HepG2 (cell line): ENCODE data around the gene EAF1. TPM values are rescaled to one million over a fixed set of nuclear protein-coding genes. Genes with fewer than 3 reads are reported as not detected.

Experiments used
- ATAC-seq: fragments of 200-7000 bp; cut with Tn5 transposase; 3 replicates; pipeline ENCODE4 v1.9.1; 2020; ENCODE audit warnings: mild to moderate bottlenecking, moderate library complexity
- BruUV-seq: library from RNA; stranded (reverse); fragments of 400-500 nt; replicated peaks from 2 replicates; lab custom pipeline; 2021; lab: Mats Ljungman, UMichigan
- CTCF ChIA-PET: fragments of 300-600 bp; formaldehyde crosslinking; extraction: SDS; loops from one replicate; lab custom pipeline; 2021; ENCODE audit warnings: low total read pairs, inconsistent platforms, low intra/inter-chr PET ratio; lab: Yijun Ruan, JAX
- POLR2A ChIA-PET: fragments of 350-600 bp; sonication (Branson Sonifier 250); formaldehyde crosslinking; loops from one replicate; lab custom pipeline; 2020; ENCODE audit warnings: antibody characterized with exemption, inconsistent platforms; lab: Yijun Ruan, JAX
- DNase-seq: peaks from one replicate; pipeline ENCODE4 v3.0.0-alpha.2; 2015; ENCODE audit warnings: low spot score
- FAIRE-seq: peaks from 3 replicates; lab custom pipeline; 2011; peaks lifted over from hg19 to GRCh38; lab: Jason Lieb, UNC
- H2AFZ ChIP-seq: one replicate; pipeline ENCODE4 v1.6.1; 2011; ENCODE audit warnings: low read length, inconsistent platforms
- H3K27ac ChIP-seq: fragments of 300-600 bp; 3 replicates; pipeline ENCODE4 v1.8.0; 2011; ENCODE audit warnings: mixed run types, mild to moderate bottlenecking, mixed read lengths, low read length, inconsistent platforms; ENCODE audit not compliant: insufficient read depth; ENCODE audit errors: extremely low read length
- H3K27me3 ChIP-seq, 2 experiments: fragments of 200-600 bp in 1 of 2; 2 replicates in 1 of 2; 3 replicates in 1 of 2; pipeline versions ENCODE4 v1.6.0 to v1.8.0; 2011; ENCODE audit warnings: low read length in 2 of 2, mild to moderate bottlenecking in 2 of 2, moderate library complexity in 2 of 2, inconsistent platforms in 1 of 2; ENCODE audit not compliant: insufficient read depth in 2 of 2, control insufficient read depth in 1 of 2
- H3K36me3 ChIP-seq, 2 experiments: fragments of 200-600 bp in 1 of 2; replicated peaks in 1 of 2; 2 replicates in 1 of 2; 3 replicates in 1 of 2; pipeline versions ENCODE4 v1.5.1 to v1.8.0; 2011; ENCODE audit warnings: low read length in 2 of 2, inconsistent platforms in 1 of 2; ENCODE audit not compliant: insufficient read depth in 2 of 2, control insufficient read depth in 1 of 2
- H3K4me1 ChIP-seq: 2 replicates; pipeline ENCODE4 v1.5.1; 2012; ENCODE audit warnings: low read length, inconsistent platforms; ENCODE audit not compliant: insufficient read depth
- H3K4me2 ChIP-seq: 2 replicates; pipeline ENCODE4 v1.6.0; 2011; ENCODE audit warnings: low read depth, low read length, inconsistent platforms
- H3K4me3 ChIP-seq, 3 experiments: fragments of 200-600 bp in 1 of 3; sonication (generic), shearing (Covaris generic) in 1 of 3; replicated peaks in 1 of 3; 2 replicates each; pipeline ENCODE4 v1.5.1; 2011 to 2016; ENCODE audit warnings: low read length in 3 of 3, inconsistent platforms in 2 of 3, low read depth in 2 of 3, mild to moderate bottlenecking in 2 of 3, control low read depth in 1 of 3, mixed read lengths in 1 of 3; ENCODE audit not compliant: insufficient read depth in 1 of 3
- H3K79me2 ChIP-seq: one replicate; pipeline ENCODE4 v1.6.1; 2011; ENCODE audit warnings: low read length, inconsistent platforms; ENCODE audit not compliant: insufficient read depth
- H3K9ac ChIP-seq: 2 replicates; pipeline ENCODE4 v1.6.0; 2011; ENCODE audit warnings: mild to moderate bottlenecking, low read depth, low read length, inconsistent platforms; ENCODE audit not compliant: insufficient read depth
- H3K9me3 ChIP-seq: 2 replicates; pipeline ENCODE4 v1.5.1; 2012; ENCODE audit warnings: mild to moderate bottlenecking, low read length
- H4K20me1 ChIP-seq: 2 replicates; pipeline ENCODE4 v1.6.0; 2011; ENCODE audit warnings: inconsistent platforms, mild to moderate bottlenecking, low read length, moderate library complexity; ENCODE audit not compliant: insufficient read depth
- BCLAF1 ChIP-seq: fragments of 450-650 bp; IDR thresholded peaks from 2 replicates; pipeline ENCODE4 v1.6.1; 2017; ENCODE audit warnings: mild to moderate bottlenecking
- CC2D1A ChIP-seq: sonication (generic); formaldehyde crosslinking; IDR thresholded peaks from 2 replicates; pipeline ENCODE4 v1.8.1; 2023; ENCODE audit warnings: mild to moderate bottlenecking, missing genetic modification reagents
- EZH2 ChIP-seq: conservative IDR thresholded peaks from 2 replicates; pipeline ENCODE4 v1.6.1; 2012; ENCODE audit warnings: mild to moderate bottlenecking, low read depth, low read length, moderate library complexity
- IRF1 ChIP-seq: sonication (generic); formaldehyde crosslinking; IDR thresholded peaks from 2 replicates; pipeline ENCODE4 v1.4.0; 2020; ENCODE audit warnings: low read depth, mild to moderate bottlenecking, missing genetic modification reagents
- KDM2A ChIP-seq: sonication (generic); formaldehyde crosslinking; IDR thresholded peaks from 2 replicates; pipeline ENCODE4 v1.4.0; 2020; ENCODE audit warnings: low read depth, missing genetic modification reagents, borderline replicate concordance
- RAD51 ChIP-seq: fragments of 450-650 bp; IDR thresholded peaks from 2 replicates; pipeline ENCODE4 v1.6.1; 2016; ENCODE audit warnings: borderline replicate concordance
- RFX5 ChIP-seq: IDR thresholded peaks from 2 replicates; pipeline ENCODE4 v1.6.1; 2011; ENCODE audit warnings: low read depth, low read length, improper control_type of control experiment
- TARDBP ChIP-seq: sonication (generic); formaldehyde crosslinking; IDR thresholded peaks from 2 replicates; pipeline ENCODE4 v1.8.0; 2022; ENCODE audit warnings: mild to moderate bottlenecking, missing genetic modification reagents
- TFAP4 ChIP-seq: sonication (generic); IDR thresholded peaks from 2 replicates; pipeline ENCODE4 v1.6.1; 2016; ENCODE audit warnings: low read depth, borderline replicate concordance
- ZBTB39 ChIP-seq: sonication (generic); formaldehyde crosslinking; IDR thresholded peaks from 2 replicates; pipeline ENCODE4 v1.5.0; 2020; ENCODE audit warnings: missing genetic modification reagents
- ZNF354B ChIP-seq: sonication (generic); formaldehyde crosslinking; IDR thresholded peaks from 2 replicates; pipeline ENCODE4 v1.8.0; 2022; ENCODE audit warnings: mild to moderate bottlenecking, missing genetic modification reagents
- ZNF362 ChIP-seq: sonication (generic); formaldehyde crosslinking; IDR thresholded peaks from 2 replicates; pipeline ENCODE4 v1.4.0; 2020; ENCODE audit warnings: missing genetic modification reagents, mild to moderate bottlenecking, borderline replicate concordance
- ZNF513 ChIP-seq: sonication (generic); formaldehyde crosslinking; conservative IDR thresholded peaks from 2 replicates; pipeline ENCODE4 v1.5.0; 2020; ENCODE audit warnings: missing genetic modification reagents
- ZNF674 ChIP-seq: sonication (generic); formaldehyde crosslinking; IDR thresholded peaks from 2 replicates; pipeline ENCODE4 v1.5.0; 2020; ENCODE audit warnings: low read depth, mild to moderate bottlenecking, missing genetic modification reagents
- ZNF891 ChIP-seq: sonication (generic); formaldehyde crosslinking; IDR thresholded peaks from 2 replicates; pipeline ENCODE4 v1.5.0; 2020; ENCODE audit warnings: mild to moderate bottlenecking, missing genetic modification reagents
- WGBS: methylation state at CpG from one replicate; pipeline ENCODE4 v1.1.6; 2017; ENCODE audit warnings: low lambda C conversion rate; 5-methylcytosine and 5-hydroxymethylcytosine counted together
- in situ Hi-C: cut with HindIII; loops from 2 replicates; pipeline ENCODE4 v1.10.0; 2017; ENCODE audit warnings: low pct_unique_long_range_greater_than_20kb; ENCODE audit not compliant: extremely low pct_ligation_motif_present
- intact Hi-C: fragments of 100-400 bp; cut with micrococcal nuclease; formaldehyde crosslinking; loops from one replicate; pipeline ENCODE4 v1.10.0; 2022; ENCODE audit not compliant: unreplicated experiment
- polyA plus RNA-seq, 8 experiments: library from polyadenylated mRNA; depleted of rRNA in 3 of 8; stranded (reverse) in 7 of 8; unstranded in 1 of 8; fragments of >200 nt; fragmentation: Illumina TruSeq in 4 of 8; extraction: Trizol in 4 of 8; gene quantifications; 2 replicates each; pipeline versions ENCODE4 v1.2.1 to v1.2.3, GENCODE V29; 2011 to 2016; ENCODE audit warnings: low read depth in 4 of 8, missing spikeins in 1 of 8, mixed read lengths in 1 of 8; ENCODE audit not compliant: insufficient read depth in 1 of 8
- total RNA-seq, 5 experiments: library from RNA; depleted of rRNA; stranded (reverse); fragments of >200 nt; fragmentation: Illumina TruSeq; extraction: Trizol; gene quantifications; 2 replicates each; pipeline ENCODE4 v1.2.3, GENCODE V29; 2016; ENCODE audit warnings: low read depth in 1 of 5

The EAF1 gene
- total and polyA plus RNA-seq, 2 of the 13 experiments (the other 11 are each of a cell fraction or from before 2014, with no cell fraction given), result 8.1 to 30.0 TPM

GRCh38 chr3:15382405-15382923, 44.9 kb upstream of the EAF1 start:
- Histone ChIP-seq H3K27ac (no peak overlapping the region), H3K36me3 (no peaks in the 10 kb centered on the region), H3K27me3 (no peaks in the 10 kb centered on the region), H3K4me1 (peaks cover 10% of the 10 kb centered on the region; the same call in 1 of the 2 replicates), H3K9ac (no peak overlapping the region), H3K4me3 (no peak overlapping the region), H3K4me2 (no peak overlapping the region), H3K79me2 (no peaks in the 10 kb centered on the region), H3K9me3 (no peaks in the 10 kb centered on the region; the same call in 1 of the 2 replicates), H2AFZ (no peak overlapping the region), H4K20me1 (no peaks in the 10 kb centered on the region)
- ChIA-PET POLR2A (no interaction called here), CTCF (no interaction called here)
- ATAC-seq (no peak), FAIRE-seq (no peak), DNase-seq (no peak)
- no TSS peak for BruUV-seq
- WGBS, result 20% methylated on average over 3 of the region's 3 CpGs
- intact Hi-C loops, result no loop called here
- in situ Hi-C loops, result loop anchor here (10.0 kb wide), 1 partner anchor 268 kb away; no protein-coding TSS in a partner anchor
- TF ChIP-seq TARDBP (CRISPR knock-in tag), result no peak
- TF ChIP-seq RAD51, result no peak
- no peak for TF ChIP-seq BCLAF1
- no peak for TF ChIP-seq ZNF354B (CRISPR knock-in tag)
- TF ChIP-seq ZNF891, result no peak
- TF ChIP-seq ZNF513, result no peak
- TF ChIP-seq ZNF674 (CRISPR knock-in tag), result no peak
- no peak for TF ChIP-seq ZBTB39 (CRISPR knock-in tag)
- no peak for TF ChIP-seq TFAP4
- TF ChIP-seq KDM2A (CRISPR knock-in tag), result no peak
- TF ChIP-seq IRF1 (CRISPR knock-in tag), result no peak
- TF ChIP-seq RFX5, result no peak
- TF ChIP-seq ZNF362 (CRISPR knock-in tag), result no peak
- TF ChIP-seq EZH2, result no peak
- no peak for TF ChIP-seq CC2D1A (CRISPR knock-in tag)
